Lung (tissue), 12 donors: ENCODE results near the gene ANKRD11. TPM values are rescaled to one million over a fixed set of nuclear protein-coding genes. Genes with fewer than 3 reads are reported as not detected.

Experiments
- ATAC-seq: fragments of 200-7000 bp; cut with Tn5 transposase; one replicate; pipeline ENCODE4 v1.9.1; 2020; ENCODE audit warnings: moderate number of reproducible peaks; ENCODE audit not compliant: insufficient read depth, low FRiP score
- DNase-seq, 3 donors: peaks; one replicate each; pipeline ENCODE4 v3.0.0-alpha.2; 2013 to 2017
- H3K27ac ChIP-seq, 2 donors: one replicate each; pipeline ENCODE4 v1.5.1; 2013; ENCODE audit warnings: mild to moderate bottlenecking in 2 of 2, moderate library complexity in 2 of 2, control low read depth in 1 of 2, inconsistent platforms in 1 of 2, low read depth in 1 of 2, low read length in 1 of 2
- H3K27me3 ChIP-seq, 3 donors: one replicate each; pipeline ENCODE4 v1.5.1; 2013; ENCODE audit warnings: low read length in 2 of 3; ENCODE audit not compliant: control insufficient read depth in 3 of 3, insufficient read depth in 3 of 3
- H3K36me3 ChIP-seq, 4 donors: one replicate each; pipeline ENCODE4 v1.5.1; 2013; ENCODE audit warnings: low read length in 4 of 4, mild to moderate bottlenecking in 1 of 4, moderate library complexity in 1 of 4; ENCODE audit not compliant: control insufficient read depth in 4 of 4, insufficient read depth in 4 of 4
- H3K4me1 ChIP-seq, 5 donors: one replicate each; pipeline ENCODE4 v1.5.1; 2013; ENCODE audit warnings: low read length in 5 of 5, mild to moderate bottlenecking in 2 of 5, moderate library complexity in 1 of 5; ENCODE audit not compliant: control insufficient read depth in 5 of 5, insufficient read depth in 5 of 5
- H3K4me3 ChIP-seq: one replicate; pipeline ENCODE4 v1.5.1; 2013; ENCODE audit warnings: mild to moderate bottlenecking, control low read depth, moderate library complexity
- H3K9ac ChIP-seq, 2 donors: one replicate each; pipeline ENCODE4 v1.5.1; 2013; ENCODE audit warnings: low read length in 2 of 2, control low read depth in 1 of 2; ENCODE audit not compliant: insufficient read depth in 1 of 2
- H3K9me3 ChIP-seq, 4 donors: one replicate each; pipeline ENCODE4 v1.5.1; 2013; ENCODE audit warnings: low read length in 3 of 4, mild to moderate bottlenecking in 1 of 4, moderate library complexity in 1 of 4; ENCODE audit not compliant: control insufficient read depth in 4 of 4, insufficient read depth in 3 of 4
- WGBS, 2 donors: extraction: QIAGEN DNeasy Blood & Tissue Kit; methylation state at CpG; one replicate each; pipeline ENCODE4 v1.1.7; 2013; 5-methylcytosine and 5-hydroxymethylcytosine counted together
- polyA plus RNA-seq, 2 donors: library from polyadenylated mRNA; stranded (reverse); fragments of 200-250 nt; gene quantifications; one replicate each; pipeline ENCODE4 v1.2.1, GENCODE V29; 2013
- total RNA-seq, 2 donors: library from RNA; depleted of rRNA in 1 of 2; stranded (reverse); fragments of >200 nt in 1 of 2; gene quantifications; one replicate each; pipeline ENCODE4 v1.2.1, GENCODE V29; 2014 to 2021
- TF ChIP-seq, protein P1 (sequence below): IDR thresholded peaks from 2 replicates; pipeline ENCODE4 v1.5.1; 2012; ENCODE audit warnings: mild to moderate bottlenecking; ENCODE audit errors: control extremely low read depth, extremely low read depth
- donor health status: control.
- donor health status: control.
- donor health status: Bipolar disorder and iron deficiency.
- donor health status: healthy.
- donor health status: DM: yes; HTN: yes; CAD: no.

Gene ANKRD11
- total and polyA plus RNA-seq, 4 donors: 58.5 to 162 (median 89.5) TPM

DNA sequence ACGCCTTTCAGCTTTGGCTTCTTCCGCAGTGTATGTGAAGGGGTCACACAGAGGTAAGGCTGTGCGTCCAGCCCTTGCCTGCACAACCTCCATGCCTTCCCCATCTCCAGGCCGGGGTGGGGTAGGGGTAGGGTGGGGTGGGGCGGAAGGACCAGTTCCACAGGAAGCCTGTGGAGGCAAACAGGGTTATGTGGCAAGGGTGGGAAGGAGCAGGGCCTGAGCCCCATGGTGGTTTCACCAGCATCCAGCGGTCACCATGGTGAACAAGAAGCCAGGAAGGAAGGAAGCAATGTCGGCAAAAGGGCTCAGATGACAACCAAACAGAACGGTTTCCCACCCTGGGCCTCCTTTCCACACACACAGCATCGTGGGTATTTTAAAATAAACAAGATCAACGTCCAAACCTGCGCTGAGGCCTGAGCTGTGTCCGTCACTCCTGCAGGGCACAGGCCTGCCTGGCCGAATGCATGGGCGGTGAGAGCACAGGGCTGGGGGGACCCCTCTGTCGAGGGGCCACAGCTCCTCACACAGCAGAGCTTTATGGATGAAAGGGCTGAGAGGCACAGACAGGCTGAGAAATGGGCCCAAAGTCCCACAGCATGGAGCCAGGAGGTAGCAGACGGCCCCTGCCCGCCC, 192.3 kb downstream of the ANKRD11 start:
- WGBS, 2 donors: 42 to 63% methylated on average over 17 of the region's 17 CpGs
- ATAC-seq: no peak
- H3K4me1 ChIP-seq: peaks cover 0 to 22% (median 12%) of the 10 kb centered on the region in 5 donors

DNA sequence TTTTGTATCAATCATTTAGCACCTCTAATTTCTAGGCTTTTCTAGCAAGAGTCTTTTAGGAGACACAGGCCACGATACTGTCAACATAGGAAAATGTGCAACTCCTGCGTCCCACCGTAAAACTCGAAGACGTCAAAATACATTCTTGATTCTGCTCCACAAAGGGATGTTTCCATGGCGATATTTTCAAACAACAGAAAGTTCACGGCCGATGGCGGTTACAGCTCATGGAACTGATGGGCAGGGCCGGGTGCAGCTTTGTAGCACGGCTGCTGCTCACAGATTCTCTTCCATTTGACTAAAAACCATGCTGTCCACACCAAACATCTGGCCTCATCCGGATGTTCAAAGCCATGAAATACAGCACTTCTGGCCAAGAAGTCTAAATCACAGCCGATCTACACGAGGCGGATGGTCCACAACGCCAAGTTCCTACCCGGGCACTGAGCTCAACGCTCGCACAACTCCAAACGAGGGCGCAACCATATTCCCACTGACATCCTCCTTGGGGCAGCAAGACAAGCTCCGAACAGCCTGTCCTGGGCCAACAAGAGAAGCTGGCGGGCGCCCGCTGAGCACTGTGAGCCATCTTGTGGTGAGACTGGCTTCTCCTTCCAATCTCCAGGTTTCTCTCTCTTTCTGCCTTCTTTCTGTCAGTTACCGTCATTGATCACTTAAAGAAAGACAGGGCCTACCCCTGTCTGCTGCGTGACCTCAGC, 193.0 kb downstream of the ANKRD11 start:
- Histone ChIP-seq H3K9ac (no peak overlapping the region), H3K4me3 (no peak overlapping the region), H3K9me3 (no peaks in the 10 kb centered on the region), H3K36me3 (peaks cover 0 to 14% (median 5%) of the 10 kb centered on the region in 4 donors), H3K27ac (no peak overlapping the region), H3K4me1 (peaks cover 0 to 22% (median 12%) of the 10 kb centered on the region in 5 donors), H3K27me3 (no peaks in the 10 kb centered on the region)
- WGBS, 2 donors: 84% methylated on average over 27 of the region's 27 CpGs
- DNase-seq: peak; percentile 50 to 66 (median 54)
- no peak for ATAC-seq
- TF ChIP-seq, protein P1, sequence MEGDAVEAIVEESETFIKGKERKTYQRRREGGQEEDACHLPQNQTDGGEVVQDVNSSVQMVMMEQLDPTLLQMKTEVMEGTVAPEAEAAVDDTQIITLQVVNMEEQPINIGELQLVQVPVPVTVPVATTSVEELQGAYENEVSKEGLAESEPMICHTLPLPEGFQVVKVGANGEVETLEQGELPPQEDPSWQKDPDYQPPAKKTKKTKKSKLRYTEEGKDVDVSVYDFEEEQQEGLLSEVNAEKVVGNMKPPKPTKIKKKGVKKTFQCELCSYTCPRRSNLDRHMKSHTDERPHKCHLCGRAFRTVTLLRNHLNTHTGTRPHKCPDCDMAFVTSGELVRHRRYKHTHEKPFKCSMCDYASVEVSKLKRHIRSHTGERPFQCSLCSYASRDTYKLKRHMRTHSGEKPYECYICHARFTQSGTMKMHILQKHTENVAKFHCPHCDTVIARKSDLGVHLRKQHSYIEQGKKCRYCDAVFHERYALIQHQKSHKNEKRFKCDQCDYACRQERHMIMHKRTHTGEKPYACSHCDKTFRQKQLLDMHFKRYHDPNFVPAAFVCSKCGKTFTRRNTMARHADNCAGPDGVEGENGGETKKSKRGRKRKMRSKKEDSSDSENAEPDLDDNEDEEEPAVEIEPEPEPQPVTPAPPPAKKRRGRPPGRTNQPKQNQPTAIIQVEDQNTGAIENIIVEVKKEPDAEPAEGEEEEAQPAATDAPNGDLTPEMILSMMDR: no peak

More for the DNA sequence above, 192.3 kb downstream of the ANKRD11 start:
- Histone ChIP-seq H3K4me3 (no peak overlapping the region), H3K36me3 (peaks cover 0 to 18% (median 6%) of the 10 kb centered on the region in 4 donors), H3K9ac (no peak overlapping the region), H3K9me3 (no peaks in the 10 kb centered on the region), H3K27ac (peak overlapping the region; percentile 5 to 38), H3K27me3 (no peaks in the 10 kb centered on the region)
- DNase-seq: no peak
- TF ChIP-seq, protein P1: no peak

DNA sequence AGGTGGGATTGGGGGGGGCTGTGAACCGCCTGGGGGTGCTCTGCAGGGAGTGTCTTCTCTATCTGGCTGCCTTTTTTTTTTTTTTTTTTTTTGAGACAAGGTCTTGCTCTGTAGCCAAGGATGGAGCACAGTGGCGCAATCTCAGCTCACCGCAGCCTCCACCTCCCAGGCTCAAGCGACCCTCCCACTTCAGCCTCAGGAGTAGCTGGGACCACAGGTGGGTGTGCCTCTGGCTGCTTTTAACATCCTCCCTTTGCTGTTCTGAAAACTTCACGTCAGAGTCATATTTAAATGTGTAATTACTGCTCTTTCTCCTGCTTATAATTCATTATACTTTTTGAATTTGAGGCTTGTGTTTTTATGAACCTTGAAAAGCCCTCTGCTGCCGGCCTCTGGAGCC, 194.4 kb downstream of the ANKRD11 start:
- peaks cover 0 to 17% (median 6%) of the 10 kb centered on the region in 5 donors for H3K4me1 ChIP-seq
- no peak for ATAC-seq

More for the DNA sequence above, 194.4 kb downstream of the ANKRD11 start:
- H3K27me3 ChIP-seq: no peaks in the 10 kb centered on the region
- H3K36me3 ChIP-seq: peaks cover 0 to 21% (median 5%) of the 10 kb centered on the region in 4 donors
- H3K9ac ChIP-seq: no peak overlapping the region
- H3K4me3 ChIP-seq: no peak overlapping the region
- H3K9me3 ChIP-seq: no peaks in the 10 kb centered on the region
- H3K27ac ChIP-seq: no peak overlapping the region
- DNase-seq: no peak
- TF ChIP-seq, protein P1: no peak
- WGBS, 2 donors: 55 to 79% methylated on average over 6 of the region's 6 CpGs
